ENCODE data around the gene ID2. TPM values are rescaled to one million over a fixed set of nuclear protein-coding genes. Genes with fewer than 3 reads are reported as not detected.
A peak's percentile ranks its signal among the peaks of the same experiment; 100 is the strongest.

The ID2 gene
- total RNA-seq = 100 to 1,000 TPM; 182 to 193 TPM

- H3K27me3 Mint-ChIP-seq = peaks cover 15% of the 10 kb centered on the region
- H3K9me3 Mint-ChIP-seq = no peaks in the 10 kb centered on the region
- POLR2A ChIA-PET = interaction anchor here (0.6 to 6.5 kb wide), 35 partner anchors 10 to 1251 kb away, joined by 3 to 124 read pairs (median 5); no protein-coding TSS in a partner anchor
- intact Hi-C loops (cut with micrococcal nuclease) = loop anchor here (1.0 to 10.0 kb wide), 15 partner anchors 74 to 1245 kb away; no protein-coding TSS in a partner anchor
- H3K36me3 Mint-ChIP-seq = peaks cover 28% of the 10 kb centered on the region
- H3K4me1 Mint-ChIP-seq (ENCODE audit: low read depth) = peaks cover 35% of the 10 kb centered on the region
- peak; percentile 99 for DNase-seq
- H3K4me3 Mint-ChIP-seq = peak within 1 kb of the TSS; percentile 98
- peak within 1 kb of the TSS; percentile 95 for H3K27ac Mint-ChIP-seq
- CTCF ChIA-PET = interaction anchor here (0.8 to 5.1 kb wide), 7 partner anchors 11 to 1254 kb away, joined by 3 to 38 read pairs (median 4); no protein-coding TSS in a partner anchor
These were observed at the start of gene ID2 for GRCh38 chr2:8681786-8682692. Gene ID2, plus strand, starts transcription at chr2:8682056. Its CDS starts 110 bp downstream, at chr2:8682166.

GRCh38 chr2:8632755-8633154 is 49.1 kb upstream of the ID2 start:
- no peak for DNase-seq
- H3K27me3 Mint-ChIP-seq = no peaks in the 10 kb centered on the region
- H3K4me3 Mint-ChIP-seq = no peak overlapping the region
- H3K27ac Mint-ChIP-seq = no peak overlapping the region
- ChIA-PET CTCF (no interaction called here), POLR2A (interaction anchor here (0.8 kb wide), 1 partner anchor 48 kb away, joined by 7 read pairs; no protein-coding TSS in a partner anchor)
- no peaks in the 10 kb centered on the region for H3K9me3 Mint-ChIP-seq
- no peaks in the 10 kb centered on the region for H3K4me1 Mint-ChIP-seq (ENCODE audit: low read depth)
- H3K36me3 Mint-ChIP-seq = no peaks in the 10 kb centered on the region
- intact Hi-C loops (cut with micrococcal nuclease) = no loop called here

GRCh38 chr2:8633186-8633734 is 48.6 kb upstream of the ID2 start:
- no peaks in the 10 kb centered on the region for H3K36me3 Mint-ChIP-seq
- H3K27me3 Mint-ChIP-seq = no peaks in the 10 kb centered on the region
- intact Hi-C loops (cut with micrococcal nuclease) = no loop called here
- no peak for DNase-seq
- ChIA-PET POLR2A (interaction anchor here (0.8 kb wide), 1 partner anchor 48 kb away, joined by 7 read pairs; no protein-coding TSS in a partner anchor), CTCF (no interaction called here)
- H3K4me1 Mint-ChIP-seq (ENCODE audit: low read depth) = no peaks in the 10 kb centered on the region
- H3K27ac Mint-ChIP-seq = no peak overlapping the region
- H3K4me3 Mint-ChIP-seq = no peak overlapping the region
- no peaks in the 10 kb centered on the region for H3K9me3 Mint-ChIP-seq

GRCh38 chr2:8633735-8634313 is 48.0 kb upstream of the ID2 start:
- ChIA-PET CTCF (no interaction called here), POLR2A (no interaction called here)
- Mint-ChIP-seq H3K27ac (no peak overlapping the region), H3K9me3 (no peaks in the 10 kb centered on the region), H3K4me1 (ENCODE audit: low read depth) (no peaks in the 10 kb centered on the region), H3K4me3 (no peak overlapping the region), H3K36me3 (no peaks in the 10 kb centered on the region), H3K27me3 (no peaks in the 10 kb centered on the region)
- no peak for DNase-seq
- intact Hi-C loops (cut with micrococcal nuclease) = no loop called here

GRCh38 chr2:8634466-8635172 is 47.2 kb upstream of the ID2 start:
- Mint-ChIP-seq H3K27ac (no peak overlapping the region), H3K4me1 (ENCODE audit: low read depth) (no peaks in the 10 kb centered on the region), H3K36me3 (no peaks in the 10 kb centered on the region), H3K4me3 (no peak overlapping the region), H3K27me3 (no peaks in the 10 kb centered on the region), H3K9me3 (no peaks in the 10 kb centered on the region)
- ChIA-PET CTCF (no interaction called here), POLR2A (no interaction called here)
- DNase-seq = no peak
- intact Hi-C loops (cut with micrococcal nuclease) = no loop called here

GRCh38 chr2:8636041-8636491 is 45.8 kb upstream of the ID2 start:
- intact Hi-C loops (cut with micrococcal nuclease) = no loop called here

GRCh38 chr2:8636721-8637636 is 44.9 kb upstream of the ID2 start:
- no peaks in the 10 kb centered on the region for H3K36me3 Mint-ChIP-seq
- H3K9me3 Mint-ChIP-seq = no peaks in the 10 kb centered on the region
- H3K27ac Mint-ChIP-seq = no peak overlapping the region
- intact Hi-C loops (cut with micrococcal nuclease) = no loop called here
- H3K27me3 Mint-ChIP-seq = no peaks in the 10 kb centered on the region
- CTCF ChIA-PET = no interaction called here
- POLR2A ChIA-PET = no interaction called here
- H3K4me3 Mint-ChIP-seq = no peak overlapping the region
- DNase-seq = no peak
- no peaks in the 10 kb centered on the region for H3K4me1 Mint-ChIP-seq (ENCODE audit: low read depth)

More at GRCh38 chr2:8636041-8636491, 45.8 kb upstream of the ID2 start:
- Mint-ChIP-seq H3K36me3 (no peaks in the 10 kb centered on the region), H3K27ac (no peak overlapping the region), H3K9me3 (no peaks in the 10 kb centered on the region), H3K4me3 (no peak overlapping the region), H3K4me1 (ENCODE audit: low read depth) (no peaks in the 10 kb centered on the region), H3K27me3 (no peaks in the 10 kb centered on the region)
- ChIA-PET POLR2A (no interaction called here), CTCF (no interaction called here)
- DNase-seq = no peak

GRCh38 chr2:8638327-8638726 is 43.5 kb upstream of the ID2 start:
- no peak for DNase-seq
- Mint-ChIP-seq H3K36me3 (no peaks in the 10 kb centered on the region), H3K27ac (no peak overlapping the region), H3K27me3 (no peaks in the 10 kb centered on the region), H3K9me3 (no peaks in the 10 kb centered on the region), H3K4me3 (no peak overlapping the region), H3K4me1 (ENCODE audit: low read depth) (no peaks in the 10 kb centered on the region)
- POLR2A ChIA-PET = no interaction called here
- intact Hi-C loops (cut with micrococcal nuclease) = no loop called here
- CTCF ChIA-PET = no interaction called here

GRCh38 chr2:8639122-8639635 is 42.7 kb upstream of the ID2 start:
- H3K36me3 Mint-ChIP-seq = no peaks in the 10 kb centered on the region
- no peaks in the 10 kb centered on the region for H3K27me3 Mint-ChIP-seq
- ChIA-PET POLR2A (no interaction called here), CTCF (no interaction called here)
- no peaks in the 10 kb centered on the region for H3K9me3 Mint-ChIP-seq
- intact Hi-C loops (cut with micrococcal nuclease) = no loop called here
- DNase-seq = no peak
- no peak overlapping the region for H3K27ac Mint-ChIP-seq
- no peaks in the 10 kb centered on the region for H3K4me1 Mint-ChIP-seq (ENCODE audit: low read depth)
- no peak overlapping the region for H3K4me3 Mint-ChIP-seq

- no peaks in the 10 kb centered on the region for H3K36me3 Mint-ChIP-seq
- H3K27me3 Mint-ChIP-seq = no peaks in the 10 kb centered on the region
- ChIA-PET POLR2A (no interaction called here), CTCF (no interaction called here)
- no peaks in the 10 kb centered on the region for H3K4me1 Mint-ChIP-seq (ENCODE audit: low read depth)
- no peak overlapping the region for H3K27ac Mint-ChIP-seq
- no peaks in the 10 kb centered on the region for H3K9me3 Mint-ChIP-seq
- intact Hi-C loops (cut with micrococcal nuclease) = no loop called here
- DNase-seq = no peak
- no peak overlapping the region for H3K4me3 Mint-ChIP-seq
These were observed 41.4 kb upstream of the ID2 start for GRCh38 chr2:8640498-8640897.

GRCh38 chr2:8641301-8641965 is 40.4 kb upstream of the ID2 start:
- intact Hi-C loops (cut with micrococcal nuclease) = no loop called here
- H3K4me1 Mint-ChIP-seq (ENCODE audit: low read depth) = no peaks in the 10 kb centered on the region
- DNase-seq = no peak
- H3K4me3 Mint-ChIP-seq = no peak overlapping the region
- POLR2A ChIA-PET = no interaction called here
- no peaks in the 10 kb centered on the region for H3K27me3 Mint-ChIP-seq
- H3K27ac Mint-ChIP-seq = no peak overlapping the region
- H3K9me3 Mint-ChIP-seq = no peaks in the 10 kb centered on the region
- CTCF ChIA-PET = no interaction called here
- H3K36me3 Mint-ChIP-seq = no peaks in the 10 kb centered on the region
